Thoracic aorta (tissue), 2 donors: Measurements from ENCODE around the gene FSD1. TPM values are rescaled to one million over a fixed set of nuclear protein-coding genes. Genes with fewer than 3 reads are reported as not detected.

Experiments used
- ATAC-seq: fragments of 150-250 bp; one replicate; pipeline ENCODE4 v1.8.0; 2017; ENCODE audit warnings: low read depth; ENCODE audit not compliant: insufficient number of reproducible peaks, low FRiP score
- DNase-seq: peaks from one replicate; pipeline ENCODE4 v3.0.0-alpha.2; 2020; ENCODE audit warnings: low spot score
- H3K27ac ChIP-seq, 2 donors: fragments of 200-600 bp; sonication (generic); 1 replicate in 1 of 2; 2 replicates in 1 of 2; pipeline ENCODE4 v1.5.1; 2016; ENCODE audit warnings: mild to moderate bottlenecking in 2 of 2, moderate library complexity in 2 of 2
- H3K27me3 ChIP-seq: fragments of 200-600 bp; sonication (generic); replicated peaks from 2 replicates; pipeline ENCODE4 v1.6.0; 2016; ENCODE audit warnings: mild to moderate bottlenecking; ENCODE audit not compliant: insufficient read depth
- H3K36me3 ChIP-seq: fragments of 200-600 bp; sonication (generic); one replicate; pipeline ENCODE4 v1.5.1; 2016
- H3K4me1 ChIP-seq, 2 donors: fragments of 200-600 bp; sonication (generic); 1 replicate in 1 of 2; 2 replicates in 1 of 2; pipeline versions ENCODE4 v1.5.1 to v1.6.0; 2016; ENCODE audit warnings: low read depth in 2 of 2, mild to moderate bottlenecking in 1 of 2; ENCODE audit not compliant: control insufficient read depth in 1 of 2
- H3K4me3 ChIP-seq: fragments of 200-600 bp; sonication (generic); 2 replicates; pipeline ENCODE4 v1.5.1; 2016; ENCODE audit warnings: mild to moderate bottlenecking
- H3K9me3 ChIP-seq: fragments of 200-600 bp; sonication (generic); 2 replicates; pipeline ENCODE4 v1.5.1; 2016
- CTCF ChIP-seq: fragments of 200-600 bp; sonication (generic); IDR thresholded peaks from one replicate; pipeline ENCODE4 v1.5.1; 2019; ENCODE audit warnings: antibody characterized with exemption
- total RNA-seq, 2 donors: library from RNA; depleted of rRNA; stranded (reverse); fragments of >200 nt; gene quantifications; one replicate each; pipeline versions ENCODE4 v1.1.0 to v1.2.3, GENCODE V29; 2016

Gene FSD1
- total RNA-seq, 2 donors from 2014 or later, result not detected

GRCh38 chr19:4301590-4302242 is 2.7 kb upstream of the FSD1 start:
- Histone ChIP-seq H3K4me3 (no peak overlapping the region), H3K4me1 (no peaks in the 10 kb centered on the region), H3K27me3 (peaks cover 4% of the 10 kb centered on the region), H3K9me3 (no peaks in the 10 kb centered on the region), H3K27ac (no peak overlapping the region), H3K36me3 (no peaks in the 10 kb centered on the region)
- ATAC-seq, result no peak
- TF ChIP-seq CTCF, result no peak
- DNase-seq, result no peak

GRCh38 chr19:4302243-4302640 is 2.2 kb upstream of the FSD1 start, which contains the start of gene TMIGD2:
Gene TMIGD2 (minus strand): TSS chr19:4302389. CDS start chr19:4302385, 4 bp downstream.
- Histone ChIP-seq H3K4me1 (no peaks in the 10 kb centered on the region), H3K4me3 (no peak within 1 kb of the TSS), H3K9me3 (no peaks in the 10 kb centered on the region), H3K36me3 (no peaks in the 10 kb centered on the region), H3K27ac (no peak within 1 kb of the TSS), H3K27me3 (peaks cover 4% of the 10 kb centered on the region)
- ATAC-seq (no peak), DNase-seq (no peak)
- TF ChIP-seq CTCF, result no peak

DNA sequence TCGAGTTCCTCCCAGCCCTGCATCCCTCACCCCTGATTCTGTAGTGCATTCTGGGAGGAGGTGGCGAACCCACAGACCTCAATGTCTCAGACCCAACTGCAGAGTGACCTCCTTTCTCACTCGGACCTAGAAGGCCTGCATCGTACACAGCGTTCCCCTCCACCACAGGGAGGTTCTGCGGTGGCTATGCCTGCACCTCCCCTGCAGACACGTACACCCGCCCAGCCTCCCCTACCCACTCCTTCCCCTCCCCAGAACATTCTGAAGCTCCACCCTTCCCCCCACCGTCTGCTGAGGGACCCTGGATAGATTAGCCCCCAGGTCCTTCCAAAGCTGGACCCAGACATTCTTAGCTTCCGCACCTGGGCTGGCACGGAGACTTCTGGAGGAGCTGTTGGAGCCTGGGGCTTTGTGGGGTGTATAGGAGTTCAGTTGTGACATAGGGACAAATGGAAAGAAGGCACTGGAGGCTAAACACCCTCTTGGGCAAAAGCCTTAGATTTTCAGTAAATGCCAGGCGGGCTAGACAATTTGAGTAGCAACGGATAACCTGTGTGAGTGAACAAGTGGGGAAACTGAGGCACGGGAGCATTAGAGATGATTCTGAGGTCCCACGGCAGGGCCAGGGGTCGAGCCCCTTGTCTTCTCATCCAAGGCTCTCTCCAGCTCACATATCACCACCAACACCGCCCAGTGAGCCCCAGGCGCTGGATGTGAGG is 420 bp upstream of the FSD1 start:
- H3K9me3 ChIP-seq, result no peaks in the 10 kb centered on the region
- TF ChIP-seq CTCF, result no peak
- H3K27ac ChIP-seq, result no peak overlapping the region
- H3K4me3 ChIP-seq, result peak overlapping the region; percentile 50
- DNase-seq (no peak), ATAC-seq (no peak)
- H3K36me3 ChIP-seq, result no peaks in the 10 kb centered on the region
- H3K27me3 ChIP-seq, result peaks cover 4% of the 10 kb centered on the region
- H3K4me1 ChIP-seq, result no peaks in the 10 kb centered on the region

DNA sequence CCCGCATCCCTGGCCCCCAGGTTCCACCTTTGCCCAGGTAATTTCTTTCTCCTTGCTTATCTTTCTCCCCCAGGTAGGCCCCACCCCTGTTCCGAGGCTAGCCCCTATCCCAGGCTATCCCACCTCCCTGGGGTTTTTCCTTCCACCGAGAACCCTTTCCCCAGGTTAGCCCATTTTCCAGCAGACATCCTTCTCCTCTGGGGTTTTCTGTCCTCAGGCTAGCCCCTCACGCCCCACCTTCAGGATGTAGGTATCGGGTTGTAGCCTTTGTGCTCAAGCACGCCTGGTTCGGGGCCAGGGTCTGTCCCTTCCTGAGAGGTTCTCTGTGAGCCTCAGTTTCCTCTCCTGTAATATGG is 837 bp downstream of the FSD1 start:
- no peak for TF ChIP-seq CTCF

DNA sequence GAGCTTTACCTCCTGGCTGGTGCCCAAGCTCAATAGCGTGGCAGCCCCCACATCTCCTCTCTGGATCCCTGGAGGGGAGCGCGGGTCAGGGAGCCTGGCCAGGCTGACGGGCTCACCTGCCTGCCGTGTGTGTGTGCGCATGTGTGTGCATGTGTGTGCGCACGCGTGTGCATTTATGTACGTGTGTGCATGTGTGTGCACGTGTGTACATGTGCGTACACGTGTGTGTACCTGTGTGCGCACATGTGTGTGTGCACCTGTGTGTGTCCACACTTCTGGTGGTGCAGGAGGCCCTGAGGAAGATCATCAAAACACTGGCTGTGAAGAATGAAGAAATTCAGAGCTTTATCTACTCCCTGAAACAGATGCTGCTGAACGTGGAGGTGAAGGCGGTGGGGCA is 1.3 kb downstream of the FSD1 start:
- no peak for TF ChIP-seq CTCF
- Histone ChIP-seq H3K36me3 (no peaks in the 10 kb centered on the region), H3K4me3 (no peak overlapping the region), H3K27me3 (peaks cover 4% of the 10 kb centered on the region), H3K27ac (no peak overlapping the region), H3K9me3 (no peaks in the 10 kb centered on the region), H3K4me1 (no peaks in the 10 kb centered on the region)
- ATAC-seq (no peak), DNase-seq (no peak)

More for the DNA sequence above, 837 bp downstream of the FSD1 start:
- Histone ChIP-seq H3K4me3 (no peak overlapping the region), H3K36me3 (no peaks in the 10 kb centered on the region), H3K9me3 (no peaks in the 10 kb centered on the region), H3K27me3 (peaks cover 4% of the 10 kb centered on the region), H3K4me1 (no peaks in the 10 kb centered on the region), H3K27ac (no peak overlapping the region)
- no peak for DNase-seq
- no peak for ATAC-seq
